K562 (cell line): ENCODE results near the gene NACC1. TPM values are rescaled to one million over a fixed set of nuclear protein-coding genes. Genes with fewer than 3 reads are reported as not detected.
A peak's percentile ranks its signal among the peaks of the same experiment; 100 is the strongest.

Source experiments
- EZH2 ChIP-seq: IDR thresholded peaks from 2 replicates; pipeline ENCODE4 v1.6.1; 2012; ENCODE audit warnings: low read depth, mild to moderate bottlenecking, inconsistent platforms, low read length, borderline replicate concordance
- KDM2B ChIP-seq: fragments of 250-450 bp; sonication (Bioruptor Pico); IDR thresholded peaks from 2 replicates; pipeline ENCODE4 v1.8.0; 2021; ENCODE audit warnings: mild to moderate bottlenecking, moderate library complexity
- NRF1 ChIP-seq, 2 experiments: fragments of 450-650 bp; IDR thresholded peaks in 1 of 2; conservative IDR thresholded peaks in 1 of 2; 2 replicates each; pipeline ENCODE4 v1.6.1; 2014; ENCODE audit warnings: mild to moderate bottlenecking in 2 of 2
- ZBTB1 ChIP-seq: sonication (generic); formaldehyde crosslinking; IDR thresholded peaks from 2 replicates; pipeline ENCODE4 v1.8.1; 2023; ENCODE audit warnings: missing genetic modification reagents, low read depth, mild to moderate bottlenecking, borderline replicate concordance
- polyA plus RNA-seq, 8 experiments: library from polyadenylated mRNA; depleted of rRNA in 4 of 8; stranded (reverse) in 5 of 8; unstranded in 3 of 8; fragments of >200 nt; fragmentation: Nextera tagmentation in 2 of 8; fragmentation: Illumina TruSeq in 1 of 8; extraction: Ambion mirVana in 2 of 8; extraction: Trizol in 1 of 8; gene quantifications; 2 replicates each; pipeline versions ENCODE4 v1.2.1 to v1.2.3, GENCODE V29; 2011 to 2014; ENCODE audit warnings: inconsistent platforms in 1 of 8, missing spikeins in 1 of 8
- total RNA-seq, 7 experiments: library from RNA; depleted of rRNA in 6 of 7; stranded (reverse); fragments of >200 nt in 6 of 7; fragmentation: Illumina TruSeq in 2 of 7; extraction: Trizol in 2 of 7; gene quantifications; 2 replicates each; pipeline versions ENCODE4 v1.2.1 to v1.2.3, GENCODE V29; 2011 to 2021; ENCODE audit warnings: low replicate concordance in 1 of 7
- TF ChIP-seq, protein P1 (sequence below): fragments of 450-650 bp; IDR thresholded peaks from 2 replicates; pipeline ENCODE4 v1.6.1; 2016; ENCODE audit warnings: mild to moderate bottlenecking, moderate library complexity
- TF ChIP-seq, protein P2 (sequence below): sonication (generic); formaldehyde crosslinking; IDR thresholded peaks from 2 replicates; pipeline ENCODE4 v1.8.0; 2022; ENCODE audit warnings: missing genetic modification reagents, mild to moderate bottlenecking, borderline replicate concordance
- TF ChIP-seq, protein P3 (sequence below): fragments of 450-650 bp; IDR thresholded peaks from 2 replicates; pipeline ENCODE4 v1.6.1; 2016; ENCODE audit warnings: low read depth, mild to moderate bottlenecking, moderate library complexity
- TF ChIP-seq, protein P4 (sequence below): fragments of 250-450 bp; sonication (Bioruptor Pico); IDR thresholded peaks from 2 replicates; pipeline ENCODE4 v1.4.0; 2020; ENCODE audit warnings: mild to moderate bottlenecking, moderate library complexity

NACC1 gene
- total and polyA plus RNA-seq, 9 of the 15 experiments (the other 6 are each of a cell fraction or from before 2014, with no cell fraction given) = 0.04 to 96.6 (median 25.8) TPM

DNA sequence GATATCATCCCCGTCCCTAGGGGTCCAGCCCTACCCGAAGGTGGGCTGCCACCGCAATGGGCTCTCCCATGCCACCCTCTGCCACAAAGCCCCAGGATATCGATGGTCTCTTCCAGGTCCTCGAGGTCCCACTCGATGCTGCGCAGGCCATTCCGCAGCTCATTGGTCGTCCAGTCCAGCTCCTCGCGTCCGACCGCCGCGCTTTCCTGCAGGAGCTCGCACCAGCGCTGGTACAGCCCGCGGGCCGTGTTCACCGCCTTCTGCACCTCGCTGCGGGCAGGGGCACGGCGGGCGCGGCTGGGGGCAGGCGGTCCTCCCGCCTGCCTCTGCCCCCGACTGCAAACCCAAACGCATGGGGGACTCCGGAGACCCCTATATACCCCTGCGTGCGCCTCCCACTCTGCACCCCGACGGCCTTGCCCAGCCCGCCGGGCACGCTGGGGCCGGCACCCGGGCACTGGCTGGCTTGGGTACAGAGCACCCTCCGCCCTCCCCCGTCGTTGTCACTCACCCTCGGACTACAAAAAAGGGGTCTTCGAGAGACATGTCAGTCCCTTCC is 31.6 kb downstream of the NACC1 start (continued):
- TF ChIP-seq, protein P1, sequence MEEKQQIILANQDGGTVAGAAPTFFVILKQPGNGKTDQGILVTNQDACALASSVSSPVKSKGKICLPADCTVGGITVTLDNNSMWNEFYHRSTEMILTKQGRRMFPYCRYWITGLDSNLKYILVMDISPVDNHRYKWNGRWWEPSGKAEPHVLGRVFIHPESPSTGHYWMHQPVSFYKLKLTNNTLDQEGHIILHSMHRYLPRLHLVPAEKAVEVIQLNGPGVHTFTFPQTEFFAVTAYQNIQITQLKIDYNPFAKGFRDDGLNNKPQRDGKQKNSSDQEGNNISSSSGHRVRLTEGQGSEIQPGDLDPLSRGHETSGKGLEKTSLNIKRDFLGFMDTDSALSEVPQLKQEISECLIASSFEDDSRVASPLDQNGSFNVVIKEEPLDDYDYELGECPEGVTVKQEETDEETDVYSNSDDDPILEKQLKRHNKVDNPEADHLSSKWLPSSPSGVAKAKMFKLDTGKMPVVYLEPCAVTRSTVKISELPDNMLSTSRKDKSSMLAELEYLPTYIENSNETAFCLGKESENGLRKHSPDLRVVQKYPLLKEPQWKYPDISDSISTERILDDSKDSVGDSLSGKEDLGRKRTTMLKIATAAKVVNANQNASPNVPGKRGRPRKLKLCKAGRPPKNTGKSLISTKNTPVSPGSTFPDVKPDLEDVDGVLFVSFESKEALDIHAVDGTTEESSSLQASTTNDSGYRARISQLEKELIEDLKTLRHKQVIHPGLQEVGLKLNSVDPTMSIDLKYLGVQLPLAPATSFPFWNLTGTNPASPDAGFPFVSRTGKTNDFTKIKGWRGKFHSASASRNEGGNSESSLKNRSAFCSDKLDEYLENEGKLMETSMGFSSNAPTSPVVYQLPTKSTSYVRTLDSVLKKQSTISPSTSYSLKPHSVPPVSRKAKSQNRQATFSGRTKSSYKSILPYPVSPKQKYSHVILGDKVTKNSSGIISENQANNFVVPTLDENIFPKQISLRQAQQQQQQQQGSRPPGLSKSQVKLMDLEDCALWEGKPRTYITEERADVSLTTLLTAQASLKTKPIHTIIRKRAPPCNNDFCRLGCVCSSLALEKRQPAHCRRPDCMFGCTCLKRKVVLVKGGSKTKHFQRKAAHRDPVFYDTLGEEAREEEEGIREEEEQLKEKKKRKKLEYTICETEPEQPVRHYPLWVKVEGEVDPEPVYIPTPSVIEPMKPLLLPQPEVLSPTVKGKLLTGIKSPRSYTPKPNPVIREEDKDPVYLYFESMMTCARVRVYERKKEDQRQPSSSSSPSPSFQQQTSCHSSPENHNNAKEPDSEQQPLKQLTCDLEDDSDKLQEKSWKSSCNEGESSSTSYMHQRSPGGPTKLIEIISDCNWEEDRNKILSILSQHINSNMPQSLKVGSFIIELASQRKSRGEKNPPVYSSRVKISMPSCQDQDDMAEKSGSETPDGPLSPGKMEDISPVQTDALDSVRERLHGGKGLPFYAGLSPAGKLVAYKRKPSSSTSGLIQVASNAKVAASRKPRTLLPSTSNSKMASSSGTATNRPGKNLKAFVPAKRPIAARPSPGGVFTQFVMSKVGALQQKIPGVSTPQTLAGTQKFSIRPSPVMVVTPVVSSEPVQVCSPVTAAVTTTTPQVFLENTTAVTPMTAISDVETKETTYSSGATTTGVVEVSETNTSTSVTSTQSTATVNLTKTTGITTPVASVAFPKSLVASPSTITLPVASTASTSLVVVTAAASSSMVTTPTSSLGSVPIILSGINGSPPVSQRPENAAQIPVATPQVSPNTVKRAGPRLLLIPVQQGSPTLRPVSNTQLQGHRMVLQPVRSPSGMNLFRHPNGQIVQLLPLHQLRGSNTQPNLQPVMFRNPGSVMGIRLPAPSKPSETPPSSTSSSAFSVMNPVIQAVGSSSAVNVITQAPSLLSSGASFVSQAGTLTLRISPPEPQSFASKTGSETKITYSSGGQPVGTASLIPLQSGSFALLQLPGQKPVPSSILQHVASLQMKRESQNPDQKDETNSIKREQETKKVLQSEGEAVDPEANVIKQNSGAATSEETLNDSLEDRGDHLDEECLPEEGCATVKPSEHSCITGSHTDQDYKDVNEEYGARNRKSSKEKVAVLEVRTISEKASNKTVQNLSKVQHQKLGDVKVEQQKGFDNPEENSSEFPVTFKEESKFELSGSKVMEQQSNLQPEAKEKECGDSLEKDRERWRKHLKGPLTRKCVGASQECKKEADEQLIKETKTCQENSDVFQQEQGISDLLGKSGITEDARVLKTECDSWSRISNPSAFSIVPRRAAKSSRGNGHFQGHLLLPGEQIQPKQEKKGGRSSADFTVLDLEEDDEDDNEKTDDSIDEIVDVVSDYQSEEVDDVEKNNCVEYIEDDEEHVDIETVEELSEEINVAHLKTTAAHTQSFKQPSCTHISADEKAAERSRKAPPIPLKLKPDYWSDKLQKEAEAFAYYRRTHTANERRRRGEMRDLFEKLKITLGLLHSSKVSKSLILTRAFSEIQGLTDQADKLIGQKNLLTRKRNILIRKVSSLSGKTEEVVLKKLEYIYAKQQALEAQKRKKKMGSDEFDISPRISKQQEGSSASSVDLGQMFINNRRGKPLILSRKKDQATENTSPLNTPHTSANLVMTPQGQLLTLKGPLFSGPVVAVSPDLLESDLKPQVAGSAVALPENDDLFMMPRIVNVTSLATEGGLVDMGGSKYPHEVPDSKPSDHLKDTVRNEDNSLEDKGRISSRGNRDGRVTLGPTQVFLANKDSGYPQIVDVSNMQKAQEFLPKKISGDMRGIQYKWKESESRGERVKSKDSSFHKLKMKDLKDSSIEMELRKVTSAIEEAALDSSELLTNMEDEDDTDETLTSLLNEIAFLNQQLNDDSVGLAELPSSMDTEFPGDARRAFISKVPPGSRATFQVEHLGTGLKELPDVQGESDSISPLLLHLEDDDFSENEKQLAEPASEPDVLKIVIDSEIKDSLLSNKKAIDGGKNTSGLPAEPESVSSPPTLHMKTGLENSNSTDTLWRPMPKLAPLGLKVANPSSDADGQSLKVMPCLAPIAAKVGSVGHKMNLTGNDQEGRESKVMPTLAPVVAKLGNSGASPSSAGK = peak; percentile 48; the same call in 1 of the 2 replicates
- peak; percentile 55; the same call in 1 of the 2 replicates for TF ChIP-seq ZBTB1 (CRISPR knock-in tag)
- TF ChIP-seq, protein P2, sequence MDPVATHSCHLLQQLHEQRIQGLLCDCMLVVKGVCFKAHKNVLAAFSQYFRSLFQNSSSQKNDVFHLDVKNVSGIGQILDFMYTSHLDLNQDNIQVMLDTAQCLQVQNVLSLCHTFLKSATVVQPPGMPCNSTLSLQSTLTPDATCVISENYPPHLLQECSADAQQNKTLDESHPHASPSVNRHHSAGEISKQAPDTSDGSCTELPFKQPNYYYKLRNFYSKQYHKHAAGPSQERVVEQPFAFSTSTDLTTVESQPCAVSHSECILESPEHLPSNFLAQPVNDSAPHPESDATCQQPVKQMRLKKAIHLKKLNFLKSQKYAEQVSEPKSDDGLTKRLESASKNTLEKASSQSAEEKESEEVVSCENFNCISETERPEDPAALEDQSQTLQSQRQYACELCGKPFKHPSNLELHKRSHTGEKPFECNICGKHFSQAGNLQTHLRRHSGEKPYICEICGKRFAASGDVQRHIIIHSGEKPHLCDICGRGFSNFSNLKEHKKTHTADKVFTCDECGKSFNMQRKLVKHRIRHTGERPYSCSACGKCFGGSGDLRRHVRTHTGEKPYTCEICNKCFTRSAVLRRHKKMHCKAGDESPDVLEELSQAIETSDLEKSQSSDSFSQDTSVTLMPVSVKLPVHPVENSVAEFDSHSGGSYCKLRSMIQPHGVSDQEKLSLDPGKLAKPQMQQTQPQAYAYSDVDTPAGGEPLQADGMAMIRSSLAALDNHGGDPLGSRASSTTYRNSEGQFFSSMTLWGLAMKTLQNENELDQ = no peak
- TF ChIP-seq, protein P3, sequence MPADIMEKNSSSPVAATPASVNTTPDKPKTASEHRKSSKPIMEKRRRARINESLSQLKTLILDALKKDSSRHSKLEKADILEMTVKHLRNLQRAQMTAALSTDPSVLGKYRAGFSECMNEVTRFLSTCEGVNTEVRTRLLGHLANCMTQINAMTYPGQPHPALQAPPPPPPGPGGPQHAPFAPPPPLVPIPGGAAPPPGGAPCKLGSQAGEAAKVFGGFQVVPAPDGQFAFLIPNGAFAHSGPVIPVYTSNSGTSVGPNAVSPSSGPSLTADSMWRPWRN = no peak
- TF ChIP-seq, protein P4, sequence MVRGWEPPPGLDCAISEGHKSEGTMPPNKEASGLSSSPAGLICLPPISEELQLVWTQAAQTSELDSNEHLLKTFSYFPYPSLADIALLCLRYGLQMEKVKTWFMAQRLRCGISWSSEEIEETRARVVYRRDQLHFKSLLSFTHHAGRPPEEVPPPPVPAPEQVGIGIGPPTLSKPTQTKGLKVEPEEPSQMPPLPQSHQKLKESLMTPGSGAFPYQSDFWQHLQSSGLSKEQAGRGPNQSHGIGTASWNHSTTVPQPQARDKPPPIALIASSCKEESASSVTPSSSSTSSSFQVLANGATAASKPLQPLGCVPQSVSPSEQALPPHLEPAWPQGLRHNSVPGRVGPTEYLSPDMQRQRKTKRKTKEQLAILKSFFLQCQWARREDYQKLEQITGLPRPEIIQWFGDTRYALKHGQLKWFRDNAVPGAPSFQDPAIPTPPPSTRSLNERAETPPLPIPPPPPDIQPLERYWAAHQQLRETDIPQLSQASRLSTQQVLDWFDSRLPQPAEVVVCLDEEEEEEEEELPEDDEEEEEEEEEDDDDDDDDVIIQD (CRISPR knock-in tag) = 0 out of 2 replicates have a peak, but pooled peaks have one; percentile 10
- TF ChIP-seq KDM2B (CRISPR knock-in tag) = peak; percentile 74
- peak; percentile 61 to 74 for TF ChIP-seq NRF1 (conservative IDR thresholded peaks at IDR 0.05 in 1 of 2, IDR thresholded peaks at IDR 0.05 in 1 of 2)
- TF ChIP-seq EZH2 = no peak
